PC-9 (cell line): Measurements from ENCODE around the gene PTPN23. TPM values are rescaled to one million over a fixed set of nuclear protein-coding genes. Genes with fewer than 3 reads are reported as not detected.

ENCODE experiments used
- BruUV-seq: library from RNA; stranded (reverse); fragments of 400-500 nt; replicated peaks from 2 replicates; lab custom pipeline; 2021; lab: Mats Ljungman, UMichigan
- CTCF ChIA-PET: fragments of 300-600 bp; sonication (Branson Sonifier 250); formaldehyde crosslinking; loops from one replicate; lab custom pipeline; 2022; ENCODE audit warnings: antibody characterized with exemption; lab: Charles Lee
- POLR2A ChIA-PET: fragments of 300-600 bp; sonication (Branson Sonifier 250); formaldehyde crosslinking; loops from one replicate; lab custom pipeline; 2022; ENCODE audit warnings: antibody characterized with exemption; ENCODE audit not compliant: unreplicated experiment; lab: Charles Lee
- DNase-seq, 2 experiments: peaks; one replicate each; pipeline versions ENCODE4 v3.0.0 to v3.0.0-alpha.2; 2015 to 2022; ENCODE audit warnings: mixed read lengths in 1 of 2
- H2AFZ ChIP-seq: fragments of 200-600 bp; sonication (generic); 2 replicates; pipeline ENCODE4 v1.8.1; 2017; ENCODE audit warnings: antibody characterized with exemption
- H3F3A ChIP-seq: fragments of 200-600 bp; sonication (generic); 2 replicates; pipeline ENCODE4 v1.8.1; 2017; ENCODE audit warnings: antibody characterized with exemption, mild to moderate bottlenecking, low read depth; ENCODE audit not compliant: insufficient read depth
- H3K27ac ChIP-seq: fragments of 200-600 bp; sonication (generic); 2 replicates; pipeline ENCODE4 v1.6.1; 2016; ENCODE audit warnings: mixed run types
- H3K27me3 ChIP-seq: fragments of 200-600 bp; sonication (generic); 2 replicates; pipeline ENCODE4 v1.6.1; 2016; ENCODE audit warnings: low read depth, mixed run types; ENCODE audit not compliant: insufficient read depth
- H3K36me3 ChIP-seq: fragments of 200-600 bp; sonication (generic); 2 replicates; pipeline ENCODE4 v1.6.1; 2016; ENCODE audit warnings: low read depth, mixed run types
- H3K4me1 ChIP-seq: fragments of 200-600 bp; sonication (generic); replicated peaks from 2 replicates; pipeline ENCODE4 v1.6.1; 2016; ENCODE audit warnings: mixed run types; ENCODE audit not compliant: insufficient read depth
- H3K4me2 ChIP-seq: fragments of 200-600 bp; sonication (generic); 2 replicates; pipeline ENCODE4 v1.6.1; 2017; ENCODE audit warnings: mixed run types
- H3K4me3 ChIP-seq: fragments of 200-600 bp; sonication (generic); 2 replicates; pipeline ENCODE4 v1.6.1; 2016; ENCODE audit warnings: mixed run types
- H3K79me2 ChIP-seq: fragments of 200-600 bp; sonication (generic); 2 replicates; pipeline ENCODE4 v1.6.1; 2017; ENCODE audit warnings: low read depth, mixed run types
- H3K9me2 ChIP-seq: fragments of 200-600 bp; sonication (generic); 2 replicates; pipeline ENCODE4 v1.8.1; 2017; ENCODE audit warnings: mild to moderate bottlenecking; ENCODE audit not compliant: insufficient read depth
- H3K9me3 ChIP-seq: fragments of 200-600 bp; sonication (generic); 2 replicates; pipeline ENCODE4 v1.8.1; 2016; ENCODE audit warnings: low read depth; ENCODE audit not compliant: insufficient read depth
- H4K20me1 ChIP-seq: fragments of 200-600 bp; sonication (generic); 2 replicates; pipeline ENCODE4 v1.8.1; 2017; ENCODE audit not compliant: insufficient read depth
- CTCF ChIP-seq: fragments of 200-600 bp; sonication (generic); conservative IDR thresholded peaks from 2 replicates; pipeline ENCODE4 v1.6.1; 2017; ENCODE audit warnings: mixed run types, antibody characterized with exemption, mild to moderate bottlenecking, moderate library complexity
- EZH2 ChIP-seq: fragments of 200-600 bp; sonication (generic); IDR thresholded peaks from 2 replicates; pipeline ENCODE4 v1.8.0; 2017; ENCODE audit warnings: antibody characterized with exemption, low read depth
- intact Hi-C: fragments of 100-400 bp; cut with micrococcal nuclease; formaldehyde crosslinking; loops from one replicate; pipeline ENCODE4 v1.10.0; 2022; ENCODE audit not compliant: unreplicated experiment
- total RNA-seq: library from RNA; stranded (reverse); gene quantifications from 2 replicates; pipeline ENCODE4 v1.2.3, GENCODE V29; 2021

Gene PTPN23
- total RNA-seq, 1 experiment from 2014 or later: 38.9 TPM

GRCh38 chr3:47412842-47413520, 32.2 kb downstream of the PTPN23 start:
- H3K27ac ChIP-seq: no peak overlapping the region
- no peaks in the 10 kb centered on the region for H3K27me3 ChIP-seq
- no peaks in the 10 kb centered on the region for H3K9me2 ChIP-seq
- ChIA-PET CTCF (interaction anchor here (0.6 kb wide), 1 partner anchor 240 kb away, joined by 9 read pairs; no protein-coding TSS in a partner anchor), POLR2A (no interaction called here)
- H2AFZ ChIP-seq: no peak overlapping the region
- H3K4me2 ChIP-seq: no peak overlapping the region
- intact Hi-C loops: no loop called here
- TSS peak; percentile 16 for BruUV-seq
- no peak for DNase-seq
- TF ChIP-seq EZH2: no peak
- no peak for TF ChIP-seq CTCF
- no peaks in the 10 kb centered on the region for H3K79me2 ChIP-seq
- peaks cover 4% of the 10 kb centered on the region; the same call in 1 of the 2 replicates for H3F3A ChIP-seq
- H3K36me3 ChIP-seq: no peaks in the 10 kb centered on the region
- no peaks in the 10 kb centered on the region for H3K4me1 ChIP-seq
- no peaks in the 10 kb centered on the region for H4K20me1 ChIP-seq
- no peak overlapping the region for H3K4me3 ChIP-seq
- H3K9me3 ChIP-seq: no peaks in the 10 kb centered on the region

- ChIA-PET CTCF (no interaction called here), POLR2A (interaction anchor here (0.6 kb wide), 2 partner anchors 56 to 73 kb away, joined by 3 to 5 read pairs; no protein-coding TSS in a partner anchor)
- Histone ChIP-seq H3K27ac (no peak overlapping the region), H3K36me3 (no peaks in the 10 kb centered on the region), H3K4me2 (no peak overlapping the region), H3K27me3 (no peaks in the 10 kb centered on the region), H3K4me1 (no peaks in the 10 kb centered on the region), H3K9me3 (no peaks in the 10 kb centered on the region), H4K20me1 (no peaks in the 10 kb centered on the region), H3K9me2 (no peaks in the 10 kb centered on the region), H3K4me3 (no peak overlapping the region), H2AFZ (no peak overlapping the region), H3K79me2 (no peaks in the 10 kb centered on the region), H3F3A (peaks cover 4% of the 10 kb centered on the region; the same call in 1 of the 2 replicates)
- intact Hi-C loops: no loop called here
- no peak for DNase-seq
- BruUV-seq: no TSS peak
- TF ChIP-seq CTCF: no peak
- TF ChIP-seq EZH2: no peak
Observed at GRCh38 chr3:47413751-47414150, 32.9 kb downstream of the PTPN23 start.

- no peak overlapping the region for H3K4me2 ChIP-seq
- intact Hi-C loops: no loop called here
- H3K9me3 ChIP-seq: no peaks in the 10 kb centered on the region
- H3K27ac ChIP-seq: no peak overlapping the region
- no peaks in the 10 kb centered on the region for H3K27me3 ChIP-seq
- BruUV-seq: no TSS peak
- no peaks in the 10 kb centered on the region for H3K4me1 ChIP-seq
- no peak overlapping the region for H3K4me3 ChIP-seq
- CTCF ChIA-PET: no interaction called here
- H3F3A ChIP-seq: peaks cover 4% of the 10 kb centered on the region; the same call in 1 of the 2 replicates
- no peak for DNase-seq
- H3K9me2 ChIP-seq: no peaks in the 10 kb centered on the region
- H2AFZ ChIP-seq: no peak overlapping the region
- POLR2A ChIA-PET: interaction anchor here (0.6 kb wide), 2 partner anchors 56 to 73 kb away, joined by 3 to 5 read pairs; no protein-coding TSS in a partner anchor
- no peaks in the 10 kb centered on the region for H3K36me3 ChIP-seq
- TF ChIP-seq EZH2: no peak
- TF ChIP-seq CTCF: no peak
- H3K79me2 ChIP-seq: no peaks in the 10 kb centered on the region
- H4K20me1 ChIP-seq: no peaks in the 10 kb centered on the region
Observed at GRCh38 chr3:47414161-47414564, 33.3 kb downstream of the PTPN23 start.
